GM19324 (cell line): ENCODE measurements around the gene GANAB.
"Not testable (repeated sequence)": the region's sequence is repeated elsewhere in the genome, so short reads cannot be mapped to it uniquely, and the experiment has no call there.

ENCODE experiments used
- ATAC-seq: cut with Tn5 transposase; IDR thresholded peaks from one replicate; pipeline ENCODE4 v1.9.1; 2021; ENCODE audit warnings: mild to moderate bottlenecking, moderate library complexity; ENCODE audit not compliant: unreplicated experiment, low FRiP score

The GANAB gene

DNA sequence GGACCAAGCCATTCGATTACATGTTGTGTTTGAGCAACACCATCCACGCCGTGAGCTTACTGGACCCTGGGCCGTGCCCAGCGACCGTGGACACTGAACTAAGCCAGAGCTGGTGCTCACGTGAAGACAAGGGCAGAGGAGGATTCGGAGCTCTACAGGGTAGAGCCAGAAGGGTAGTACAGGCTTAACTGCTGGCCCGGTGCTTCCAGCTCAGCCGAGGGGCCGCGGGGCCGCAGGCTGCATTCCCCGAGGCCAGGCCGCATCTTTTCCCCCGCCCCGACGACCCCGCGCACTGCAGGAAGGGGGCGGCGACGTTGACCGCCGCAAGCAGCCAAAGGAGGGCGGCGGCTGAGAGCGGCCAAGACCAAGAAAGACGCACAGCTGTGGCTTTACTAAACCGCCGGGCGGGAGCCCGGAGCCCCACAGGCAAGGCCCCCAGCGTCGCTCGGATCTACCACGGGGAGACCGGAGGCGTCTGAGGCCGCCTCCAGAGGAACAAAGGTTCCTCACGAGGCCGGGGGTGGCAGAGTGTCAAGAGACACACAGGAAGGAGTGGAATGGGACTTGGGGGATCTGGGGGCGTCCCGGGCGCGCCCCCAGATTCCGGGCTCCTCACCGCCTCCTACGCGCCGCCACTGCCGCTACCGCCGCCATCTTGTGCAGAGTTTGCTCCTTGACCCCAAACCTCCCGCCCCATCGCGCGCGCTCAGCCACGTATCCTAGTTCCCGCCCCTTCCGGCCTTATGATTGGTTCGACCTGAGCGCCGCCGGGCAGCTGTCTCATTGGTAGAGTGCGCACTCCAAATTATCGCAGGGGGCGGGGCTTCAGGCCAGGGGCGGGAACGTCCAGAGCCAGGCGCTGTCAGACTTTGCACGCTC, at the start of gene GANAB:
Gene GANAB (minus strand): TSS at position 668 of the 879 bp plus-strand sequence. CDS start 14 bp downstream, at position 654.
- ATAC-seq, result peak; percentile 95

DNA sequence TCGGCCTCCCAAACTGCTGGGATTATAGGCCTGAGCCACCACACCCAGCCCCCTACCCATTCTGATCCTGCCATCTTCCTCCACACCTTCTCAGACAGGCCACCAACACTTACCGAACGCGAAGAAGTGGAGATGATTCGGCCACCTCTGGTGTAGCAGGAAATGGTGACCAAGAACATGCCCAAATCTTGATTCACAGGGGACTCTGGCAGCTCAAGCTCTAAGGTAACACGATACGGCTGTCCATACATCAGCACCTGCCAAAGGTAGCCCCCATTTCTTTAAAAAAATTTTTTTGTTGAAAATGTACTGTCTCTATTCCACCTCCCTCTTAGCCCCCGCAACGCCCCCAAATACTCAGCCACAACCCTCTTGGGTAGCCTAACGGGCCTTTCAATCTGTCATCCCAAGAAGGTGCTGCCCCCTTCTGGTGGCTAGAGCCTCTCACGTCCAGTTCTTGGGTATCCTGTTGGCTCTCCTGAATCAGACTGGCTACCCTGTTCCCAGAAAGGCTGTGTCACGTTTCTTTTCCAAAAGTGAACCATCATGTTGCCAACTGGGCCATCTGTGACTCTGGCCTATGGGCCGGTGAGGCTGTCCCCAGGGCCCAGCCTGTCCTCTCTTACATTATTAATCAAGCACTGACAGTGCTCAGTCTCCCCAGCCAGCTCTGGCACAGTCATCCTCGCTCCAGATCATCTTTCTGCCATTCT, 48.2 kb upstream of the GANAB start:
- no peak for ATAC-seq

DNA sequence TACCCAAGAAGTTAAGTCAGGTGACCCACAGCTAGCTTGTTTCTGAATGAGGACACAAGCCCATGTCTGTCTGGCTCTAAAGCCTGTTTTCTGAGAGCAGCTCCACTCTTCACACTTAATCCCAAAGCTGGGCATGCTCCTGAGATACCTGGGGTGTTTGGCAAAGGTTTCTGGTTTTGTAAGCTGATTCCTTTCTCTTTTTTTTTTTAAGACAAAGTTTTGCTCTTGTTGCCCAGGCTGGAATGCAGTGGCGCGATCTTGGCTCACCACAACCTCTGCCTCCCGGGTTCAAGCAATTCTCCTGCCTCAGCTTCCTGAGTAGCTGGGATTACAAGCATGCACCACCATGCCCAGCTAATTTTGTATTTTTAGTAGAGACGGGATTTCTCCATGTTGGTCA, 47.2 kb upstream of the GANAB start:
- not testable (repeated sequence) for ATAC-seq

- no peak for ATAC-seq
Observed at GRCh38 chr11:62689421-62690183, 43.2 kb upstream of the GANAB start, which contains the start of gene LRRN4CL. TSS of gene LRRN4CL (minus strand) at chr11:62689530. CDS start at chr11:62688508, 1,022 bp downstream.

DNA sequence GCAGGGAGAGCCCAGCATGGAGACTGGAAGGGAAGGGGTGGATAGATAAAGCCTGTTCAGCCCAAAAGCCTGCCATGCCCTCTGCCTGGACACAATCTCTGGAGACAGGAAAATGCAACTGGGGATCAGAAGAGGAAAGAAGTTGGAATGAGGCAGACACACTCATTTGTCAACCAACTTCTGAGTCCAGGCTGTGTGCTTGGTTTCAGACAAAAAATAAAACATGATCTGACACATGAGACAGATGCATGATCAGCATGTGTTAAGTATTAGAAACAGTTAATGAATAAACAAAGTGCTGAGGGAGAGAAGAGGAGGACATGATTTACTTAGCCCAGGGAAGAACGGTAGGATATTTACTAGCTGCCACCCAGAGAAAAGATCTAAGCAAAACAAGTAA, 42.1 kb upstream of the GANAB start:
- no peak for ATAC-seq

- ATAC-seq, result no peak
Observed at GRCh38 chr11:62687508-62688396, 41.3 kb upstream of the GANAB start.

DNA sequence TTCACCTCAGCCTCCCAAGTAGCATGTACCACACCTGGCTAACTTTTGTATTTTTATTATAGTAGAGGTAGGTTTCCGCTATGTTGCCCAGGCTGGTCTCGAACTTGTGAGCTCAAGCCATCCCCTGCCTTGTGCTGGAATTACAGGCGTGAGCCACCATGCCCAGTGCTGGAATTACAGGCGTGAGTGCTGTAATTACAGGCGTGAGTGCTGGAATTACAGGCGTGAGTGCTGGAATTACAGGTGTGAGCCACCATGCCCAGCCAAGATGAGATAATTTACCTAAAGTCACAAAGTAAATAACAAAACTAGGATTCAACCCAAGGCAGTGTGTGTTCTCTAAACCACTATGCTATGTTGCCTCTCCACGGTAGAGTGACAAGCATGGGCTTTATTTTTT, 36.1 kb upstream of the GANAB start:
- ATAC-seq, result no peak

DNA sequence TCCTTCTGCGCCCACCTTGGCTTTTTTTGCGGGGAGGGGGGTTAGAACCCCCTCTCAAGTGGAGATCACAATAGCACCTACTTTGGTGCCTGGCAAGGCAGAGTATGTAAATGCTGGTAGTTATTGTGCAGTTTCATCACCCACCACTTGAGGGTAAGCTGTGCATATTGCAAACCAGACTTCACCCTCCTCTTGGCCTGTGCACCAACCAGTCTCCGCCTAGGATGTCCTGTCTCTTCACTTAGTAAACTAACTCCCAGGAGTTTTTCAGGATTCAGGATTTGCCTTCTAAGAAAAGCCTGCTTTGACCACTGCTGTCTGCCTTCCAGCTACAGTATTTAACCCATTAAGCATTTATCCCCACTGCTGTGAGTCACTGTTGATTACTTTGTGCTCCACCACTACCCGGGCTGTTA, 34.4 kb upstream of the GANAB start:
- no peak for ATAC-seq

- no peak for ATAC-seq
Observed at GRCh38 chr11:62678770-62679696, 32.6 kb upstream of the GANAB start, which contains the start of gene UBXN1. TSS of gene UBXN1 (minus strand) at chr11:62679073. CDS start at chr11:62678923, 150 bp downstream.

DNA sequence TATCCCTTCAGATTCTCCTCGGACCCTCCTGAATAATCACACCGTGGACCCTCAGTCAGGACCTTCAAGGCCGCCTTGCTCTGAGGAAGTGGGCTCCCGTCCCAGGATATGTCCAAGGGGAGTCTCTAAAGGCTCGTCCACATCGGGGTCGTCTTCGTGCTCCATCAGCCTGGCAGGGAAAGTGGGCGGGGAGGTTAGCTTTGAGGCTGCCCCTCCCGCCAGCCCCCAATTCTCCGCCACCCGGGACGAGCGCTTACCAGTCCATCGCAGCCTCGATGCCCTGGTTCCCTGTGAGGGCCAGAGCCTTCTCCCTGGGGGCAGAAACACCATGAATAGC, 32.0 kb upstream of the GANAB start:
- ATAC-seq, result no peak

DNA sequence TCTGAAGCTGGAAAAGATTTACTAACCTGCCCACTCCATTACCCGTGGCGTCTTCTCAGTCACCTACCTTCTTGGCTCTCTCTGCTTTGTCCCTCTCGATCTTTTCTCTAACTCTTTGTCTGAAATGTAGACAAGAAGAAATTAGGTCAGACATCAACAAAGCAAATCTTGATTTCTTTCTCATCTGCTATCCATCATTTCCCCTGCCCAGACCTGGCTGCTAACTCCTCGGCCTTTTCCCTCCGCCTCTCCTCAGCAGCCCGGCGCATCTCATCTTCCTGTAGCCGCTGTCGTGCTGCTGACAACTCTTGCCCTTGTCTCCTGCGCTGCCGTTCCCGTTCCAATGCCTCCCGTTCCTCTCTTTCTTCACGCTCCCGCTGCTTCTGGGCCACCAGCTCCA, 31.3 kb upstream of the GANAB start:
- no peak for ATAC-seq

- ATAC-seq, result no peak
Observed at GRCh38 chr11:62677156-62677555, 30.7 kb upstream of the GANAB start.

GRCh38 chr11:62676698-62677097, 30.3 kb upstream of the GANAB start:
- ATAC-seq, result no peak

DNA sequence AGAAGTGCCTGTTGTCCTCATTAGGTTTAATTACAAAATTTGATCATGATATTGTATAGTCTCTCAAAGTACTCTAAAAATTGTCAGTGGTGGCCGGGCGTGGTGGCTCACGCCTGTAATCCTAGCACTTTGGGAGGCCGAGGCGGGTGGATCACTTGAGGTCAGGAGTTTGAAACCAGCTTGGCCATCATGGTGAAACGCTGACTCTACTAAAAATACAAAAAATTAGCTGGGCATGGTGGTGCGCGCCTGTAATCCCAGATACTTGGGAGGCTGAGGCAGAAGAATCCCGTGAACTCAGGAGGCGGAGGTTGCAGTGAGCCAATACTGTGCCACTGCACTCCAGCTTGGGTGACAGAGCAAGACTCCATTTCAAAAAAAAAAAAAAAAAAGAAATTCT, 29.0 kb upstream of the GANAB start:
- ATAC-seq, result not testable (repeated sequence)

- ATAC-seq, result no peak
Observed at GRCh38 chr11:62673196-62673525, 26.7 kb upstream of the GANAB start.

GRCh38 chr11:62671608-62672389, 25.4 kb upstream of the GANAB start, which contains the start of the genes LBHD1 and UQCC3:
TSS of gene LBHD1 (minus strand) at chr11:62672267. CDS start at chr11:62670031, 2,236 bp downstream.
TSS of gene UQCC3 (plus strand) at chr11:62671673. CDS start at chr11:62671746, 73 bp downstream.
- ATAC-seq, result peak; percentile 49

DNA sequence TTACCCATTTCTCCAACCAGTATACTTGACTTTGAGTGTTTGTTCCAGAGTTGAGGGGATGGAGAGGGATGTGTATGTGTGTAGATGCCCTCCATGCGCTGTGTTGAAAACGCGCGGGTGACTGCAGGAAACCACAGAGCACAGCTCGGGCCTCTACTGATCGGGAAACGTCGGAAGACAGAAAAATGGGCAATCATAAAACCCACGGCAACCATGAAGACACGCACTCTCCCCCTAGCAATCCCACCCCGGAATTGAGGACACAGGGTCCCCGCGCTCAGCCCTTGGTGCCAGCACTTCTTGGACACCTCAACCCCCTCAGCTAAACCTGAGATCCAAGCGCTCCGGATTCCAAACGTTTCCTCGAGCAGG, 24.8 kb upstream of the GANAB start:
- ATAC-seq, result peak; percentile 13
